Activated CD4-positive, alpha-beta T cell treated with anti-CD3 and anti-CD28 coated beads for 1 hour (primary cell): ENCODE results near the gene WDR74.

Experiments
- DNase-seq: peaks from one replicate; pipeline ENCODE4 v3.0.0-alpha.2; 2020

WDR74 gene

DNA sequence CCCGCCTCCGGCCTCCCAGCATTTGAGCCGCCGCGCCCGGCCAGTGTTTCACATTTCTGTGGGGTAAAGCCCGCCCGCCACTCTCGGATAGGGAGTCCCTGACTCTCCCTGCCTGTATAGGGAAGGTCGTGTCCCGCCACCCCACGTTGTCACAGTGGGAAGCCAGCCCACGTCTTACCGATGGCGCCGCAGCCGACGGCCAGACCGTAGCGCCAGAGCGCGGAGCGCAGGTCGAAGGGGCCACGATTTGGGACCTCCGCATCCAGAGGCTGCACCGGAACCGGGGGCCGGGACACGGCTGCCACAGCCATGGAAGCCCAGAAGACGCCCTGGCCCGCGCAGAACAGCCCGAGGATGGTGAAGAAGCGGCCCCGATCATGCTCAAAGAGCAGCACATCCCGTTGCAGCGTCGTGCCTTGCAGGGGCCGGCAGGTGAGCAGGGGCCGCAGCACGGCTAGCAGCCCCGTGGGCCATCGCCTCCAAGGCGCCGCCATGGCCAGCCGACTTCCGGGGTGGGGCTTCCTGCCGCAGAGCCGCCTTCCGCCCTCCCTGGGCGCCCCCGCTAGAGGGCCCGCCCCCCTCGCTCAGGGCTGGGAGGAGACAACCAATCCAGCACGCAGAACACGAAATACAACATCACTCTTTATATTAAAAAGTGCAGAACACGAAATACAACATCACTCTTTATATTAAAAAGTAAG is 47.7 kb downstream of the WDR74 start, which contains the start of gene TMEM223:
Gene TMEM223, minus strand, starts transcription at position 506 of the 701 bp plus-strand sequence. Its CDS starts 12 bp downstream, at position 494.
- peak; percentile 82 for DNase-seq

DNA sequence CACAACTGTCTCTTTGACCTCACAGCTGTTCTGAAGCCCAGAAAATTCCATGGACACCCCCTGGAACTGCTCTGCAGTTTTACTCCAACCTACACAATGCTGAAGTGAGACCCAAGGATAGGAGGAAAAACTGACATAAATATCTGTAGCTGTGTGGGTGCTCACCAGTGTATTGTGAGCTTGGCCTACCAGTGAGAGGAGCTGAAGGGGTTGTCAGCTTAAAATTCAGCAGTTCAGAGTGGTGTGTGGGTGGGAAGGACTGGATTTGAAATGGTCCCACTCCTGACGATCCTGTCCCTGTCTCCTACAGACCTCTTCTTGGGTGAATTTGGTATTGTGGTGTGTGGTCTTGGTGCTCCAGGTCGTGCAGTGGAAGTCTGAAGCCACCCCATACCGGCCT is 49.8 kb downstream of the WDR74 start:
- DNase-seq = no peak

GRCh38 chr11:62788991-62789390 is 50.4 kb downstream of the WDR74 start:
- no peak for DNase-seq

GRCh38 chr11:62787005-62787759 is 52.2 kb downstream of the WDR74 start, which contains the start of gene TMEM179B:
TSS of gene TMEM179B (plus strand) at chr11:62787402. CDS start at chr11:62787432, 30 bp downstream.
- peak; percentile 95 for DNase-seq

DNA sequence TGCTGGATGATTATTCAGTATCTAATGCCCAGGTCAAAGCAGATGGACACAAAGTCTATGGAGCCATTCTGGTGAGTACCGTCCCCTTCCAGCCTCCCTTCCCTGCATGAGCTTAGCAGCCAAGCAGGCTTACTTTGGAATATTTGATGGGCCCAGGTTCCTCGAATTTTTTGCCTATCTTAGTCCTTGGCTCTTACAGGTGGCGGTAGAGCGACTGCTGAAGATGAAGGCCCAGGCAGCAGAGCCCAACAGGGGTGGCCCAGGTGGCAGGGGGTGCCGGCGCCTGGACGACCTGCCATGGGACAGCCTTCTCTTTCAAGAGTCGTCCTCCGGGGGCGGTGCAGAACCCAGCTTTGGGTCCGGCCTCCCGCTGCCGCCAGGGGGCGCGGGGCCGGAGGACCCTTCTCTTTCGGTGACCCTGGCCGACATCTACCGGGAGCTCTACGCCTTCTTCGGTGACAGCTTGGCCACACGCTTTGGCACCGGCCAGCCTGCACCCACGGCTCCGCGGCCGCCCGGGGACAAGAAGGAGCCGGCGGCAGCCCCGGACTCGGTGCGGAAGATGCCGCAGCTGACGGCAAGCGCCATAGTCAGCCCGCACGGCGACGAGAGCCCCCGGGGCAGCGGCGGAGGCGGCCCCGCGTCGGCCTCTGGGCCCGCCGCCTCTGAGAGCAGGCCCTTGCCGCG is 52.9 kb downstream of the WDR74 start:
- DNase-seq = peak; percentile 73
